ENCODE measurements around the gene SAP30L. TPM values are rescaled to one million over a fixed set of nuclear protein-coding genes. Genes with fewer than 3 reads are reported as not detected.

The SAP30L gene
- total RNA-seq, 1 donor from 2014 or later, result 37.7 TPM

- H3K27ac Mint-ChIP-seq, result no peak overlapping the region
- TF ChIP-seq, protein P1, sequence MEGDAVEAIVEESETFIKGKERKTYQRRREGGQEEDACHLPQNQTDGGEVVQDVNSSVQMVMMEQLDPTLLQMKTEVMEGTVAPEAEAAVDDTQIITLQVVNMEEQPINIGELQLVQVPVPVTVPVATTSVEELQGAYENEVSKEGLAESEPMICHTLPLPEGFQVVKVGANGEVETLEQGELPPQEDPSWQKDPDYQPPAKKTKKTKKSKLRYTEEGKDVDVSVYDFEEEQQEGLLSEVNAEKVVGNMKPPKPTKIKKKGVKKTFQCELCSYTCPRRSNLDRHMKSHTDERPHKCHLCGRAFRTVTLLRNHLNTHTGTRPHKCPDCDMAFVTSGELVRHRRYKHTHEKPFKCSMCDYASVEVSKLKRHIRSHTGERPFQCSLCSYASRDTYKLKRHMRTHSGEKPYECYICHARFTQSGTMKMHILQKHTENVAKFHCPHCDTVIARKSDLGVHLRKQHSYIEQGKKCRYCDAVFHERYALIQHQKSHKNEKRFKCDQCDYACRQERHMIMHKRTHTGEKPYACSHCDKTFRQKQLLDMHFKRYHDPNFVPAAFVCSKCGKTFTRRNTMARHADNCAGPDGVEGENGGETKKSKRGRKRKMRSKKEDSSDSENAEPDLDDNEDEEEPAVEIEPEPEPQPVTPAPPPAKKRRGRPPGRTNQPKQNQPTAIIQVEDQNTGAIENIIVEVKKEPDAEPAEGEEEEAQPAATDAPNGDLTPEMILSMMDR (IDR thresholded peaks at IDR 0.05; ENCODE audit: unreplicated experiment), result no peak
- no peak for DNase-seq (ENCODE audit: low spot score, unreplicated experiment)
- peaks cover 1% of the 10 kb centered on the region for H3K4me1 Mint-ChIP-seq (ENCODE audit: low read depth)
- H3K4me3 Mint-ChIP-seq (ENCODE audit: low read depth), result no peak overlapping the region
- H3K27me3 Mint-ChIP-seq, result peaks cover 70% of the 10 kb centered on the region
- no peaks in the 10 kb centered on the region for H3K9me3 Mint-ChIP-seq (ENCODE audit: low read depth)
- no peaks in the 10 kb centered on the region for H3K36me3 Mint-ChIP-seq (ENCODE audit: insufficient read depth)
These were observed 46.1 kb downstream of the SAP30L start for GRCh38 chr5:154491941-154492340.

GRCh38 chr5:154493274-154493673 is 47.5 kb downstream of the SAP30L start:
- H3K27me3 Mint-ChIP-seq, result peaks cover 66% of the 10 kb centered on the region
- no peak for DNase-seq (ENCODE audit: low spot score, unreplicated experiment)
- TF ChIP-seq, protein P1 (IDR thresholded peaks at IDR 0.05; ENCODE audit: unreplicated experiment), result no peak
- no peak overlapping the region for H3K27ac Mint-ChIP-seq
- H3K4me3 Mint-ChIP-seq (ENCODE audit: low read depth), result no peak overlapping the region
- no peaks in the 10 kb centered on the region for H3K9me3 Mint-ChIP-seq (ENCODE audit: low read depth)
- no peaks in the 10 kb centered on the region for H3K36me3 Mint-ChIP-seq (ENCODE audit: insufficient read depth)
- H3K4me1 Mint-ChIP-seq (ENCODE audit: low read depth), result peaks cover 1% of the 10 kb centered on the region

GRCh38 chr5:154494036-154494435 is 48.2 kb downstream of the SAP30L start:
- peaks cover 1% of the 10 kb centered on the region for H3K4me1 Mint-ChIP-seq (ENCODE audit: low read depth)
- DNase-seq (ENCODE audit: low spot score, unreplicated experiment), result no peak

GRCh38 chr5:154498591-154498990 is 52.8 kb downstream of the SAP30L start:
- Mint-ChIP-seq H3K4me3 (ENCODE audit: low read depth) (no peak overlapping the region), H3K9me3 (ENCODE audit: low read depth) (no peaks in the 10 kb centered on the region), H3K27ac (no peak overlapping the region), H3K4me1 (ENCODE audit: low read depth) (no peaks in the 10 kb centered on the region), H3K27me3 (peaks cover 72% of the 10 kb centered on the region), H3K36me3 (ENCODE audit: insufficient read depth) (no peaks in the 10 kb centered on the region)
- DNase-seq (ENCODE audit: low spot score, unreplicated experiment), result no peak
- TF ChIP-seq, protein P1 (IDR thresholded peaks at IDR 0.05; ENCODE audit: unreplicated experiment), result no peak

More at GRCh38 chr5:154494036-154494435, 48.2 kb downstream of the SAP30L start:
- H3K4me3 Mint-ChIP-seq (ENCODE audit: low read depth), result no peak overlapping the region
- H3K27me3 Mint-ChIP-seq, result peaks cover 69% of the 10 kb centered on the region
- H3K36me3 Mint-ChIP-seq (ENCODE audit: insufficient read depth), result no peaks in the 10 kb centered on the region
- H3K9me3 Mint-ChIP-seq (ENCODE audit: low read depth), result no peaks in the 10 kb centered on the region
- no peak overlapping the region for H3K27ac Mint-ChIP-seq
- TF ChIP-seq, protein P1 (IDR thresholded peaks at IDR 0.05; ENCODE audit: unreplicated experiment), result no peak

DNA sequence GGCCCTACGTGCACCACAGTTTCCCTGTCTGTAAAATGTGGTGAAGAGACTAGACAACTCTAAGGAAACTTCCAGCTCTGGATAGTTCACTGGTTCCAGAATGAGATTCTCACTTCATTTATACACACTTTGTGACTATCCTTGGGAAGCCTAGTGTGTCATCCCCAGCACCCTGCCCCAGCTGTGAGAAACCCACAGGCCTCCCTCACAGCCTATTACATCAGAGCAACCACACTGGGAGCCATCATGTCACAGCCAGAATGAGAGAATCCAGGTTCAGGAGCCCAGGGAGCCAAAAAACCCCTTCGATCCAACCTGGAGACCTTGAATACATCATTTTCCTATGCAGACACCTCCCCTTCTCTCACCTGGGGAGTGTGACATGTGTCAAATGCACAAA is 53.2 kb downstream of the SAP30L start:
- H3K36me3 Mint-ChIP-seq (ENCODE audit: insufficient read depth), result no peaks in the 10 kb centered on the region
- no peak overlapping the region for H3K27ac Mint-ChIP-seq
- no peaks in the 10 kb centered on the region for H3K4me1 Mint-ChIP-seq (ENCODE audit: low read depth)
- H3K27me3 Mint-ChIP-seq, result peaks cover 69% of the 10 kb centered on the region
- no peak for DNase-seq (ENCODE audit: low spot score, unreplicated experiment)
- TF ChIP-seq, protein P1 (IDR thresholded peaks at IDR 0.05; ENCODE audit: unreplicated experiment), result no peak
- H3K9me3 Mint-ChIP-seq (ENCODE audit: low read depth), result no peaks in the 10 kb centered on the region
- H3K4me3 Mint-ChIP-seq (ENCODE audit: low read depth), result no peak overlapping the region
